GM19395 (cell line): Measurements from ENCODE around the gene LRRC7.
A peak's percentile ranks its signal among the peaks of the same experiment; 100 is the strongest.

Source experiments
- ATAC-seq: cut with Tn5 transposase; IDR thresholded peaks from one replicate; pipeline ENCODE4 v1.9.1; 2021; ENCODE audit warnings: mild to moderate bottlenecking, moderate library complexity; ENCODE audit not compliant: unreplicated experiment

LRRC7 gene

GRCh38 chr1:69567652-69568420, at the start of gene LRRC7:
Gene LRRC7 (plus strand): TSS chr1:69567922. CDS start chr1:69568640, 718 bp downstream.
- ATAC-seq: peak; percentile 33

- ATAC-seq: no peak
Measured at GRCh38 chr1:69519006-69519405, 48.7 kb upstream of the LRRC7 start.

GRCh38 chr1:69520326-69520725, 47.4 kb upstream of the LRRC7 start:
- no peak for ATAC-seq

- no peak for ATAC-seq
Measured at GRCh38 chr1:69523032-69523431, 44.7 kb upstream of the LRRC7 start.

GRCh38 chr1:69523461-69523860, 44.3 kb upstream of the LRRC7 start:
- no peak for ATAC-seq

- no peak for ATAC-seq
Measured at GRCh38 chr1:69524015-69524414, 43.7 kb upstream of the LRRC7 start.

GRCh38 chr1:69527273-69527672, 40.4 kb upstream of the LRRC7 start:
- no peak for ATAC-seq

GRCh38 chr1:69528376-69528775, 39.3 kb upstream of the LRRC7 start:
- ATAC-seq: no peak

GRCh38 chr1:69533343-69533742, 34.4 kb upstream of the LRRC7 start:
- no peak for ATAC-seq

GRCh38 chr1:69534829-69535228, 32.9 kb upstream of the LRRC7 start:
- no peak for ATAC-seq

GRCh38 chr1:69535490-69535889, 32.2 kb upstream of the LRRC7 start:
- ATAC-seq: no peak

GRCh38 chr1:69540052-69540451, 27.7 kb upstream of the LRRC7 start:
- no peak for ATAC-seq

GRCh38 chr1:69551476-69552324, 16.0 kb upstream of the LRRC7 start:
- no peak for ATAC-seq

- no peak for ATAC-seq
Measured at GRCh38 chr1:69553726-69554125, 14.0 kb upstream of the LRRC7 start.

GRCh38 chr1:69568421-69569174, 876 bp downstream of the LRRC7 start:
- no peak for ATAC-seq

- no peak for ATAC-seq
Measured at GRCh38 chr1:69569175-69569541, 1.4 kb downstream of the LRRC7 start.

GRCh38 chr1:69569576-69570328, 2.0 kb downstream of the LRRC7 start:
- no peak for ATAC-seq

GRCh38 chr1:69570356-69570755, 2.6 kb downstream of the LRRC7 start:
- no peak for ATAC-seq

- ATAC-seq: no peak
Measured at GRCh38 chr1:69572921-69573320, 5.2 kb downstream of the LRRC7 start.

GRCh38 chr1:69573911-69574310, 6.2 kb downstream of the LRRC7 start:
- ATAC-seq: no peak

- ATAC-seq: no peak
Measured at GRCh38 chr1:69585666-69586065, 17.9 kb downstream of the LRRC7 start.
